ENCODE data around the gene CRELD1. TPM values are rescaled to one million over a fixed set of nuclear protein-coding genes. Genes with fewer than 3 reads are reported as not detected.

CRELD1 gene
- polyA plus RNA-seq, 1 of the 3 experiments (the other 2 are of a cell fraction) = 77.6 TPM

DNA sequence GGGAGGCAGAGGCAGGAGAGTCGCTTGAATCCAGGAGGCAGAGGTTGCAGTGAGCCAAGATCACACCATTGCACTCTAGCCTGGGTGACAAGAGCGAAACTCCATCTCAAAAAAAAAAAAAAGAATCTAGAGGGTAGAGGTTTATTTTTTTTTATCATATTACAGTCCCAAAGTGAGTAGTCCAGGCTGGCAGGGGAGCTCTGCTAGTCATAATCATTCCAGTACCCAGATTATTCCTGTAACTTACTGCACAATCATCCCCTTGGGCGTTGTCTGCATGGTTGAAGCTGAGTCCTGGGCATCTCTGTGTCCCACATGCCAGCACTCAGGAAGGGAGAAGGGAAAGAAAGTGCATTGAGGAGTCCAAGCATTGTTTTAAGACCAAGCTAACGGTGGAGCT, 8.5 kb downstream of the CRELD1 start (continued):
- TF ChIP-seq NFIC (IDR thresholded peaks at IDR 0.05; ENCODE audit: borderline replicate concordance) = no peak
- TF ChIP-seq CHD2 (IDR thresholded peaks at IDR 0.05; ENCODE audit: low read length, partially characterized antibody) = no peak
- TF ChIP-seq, protein P1, sequence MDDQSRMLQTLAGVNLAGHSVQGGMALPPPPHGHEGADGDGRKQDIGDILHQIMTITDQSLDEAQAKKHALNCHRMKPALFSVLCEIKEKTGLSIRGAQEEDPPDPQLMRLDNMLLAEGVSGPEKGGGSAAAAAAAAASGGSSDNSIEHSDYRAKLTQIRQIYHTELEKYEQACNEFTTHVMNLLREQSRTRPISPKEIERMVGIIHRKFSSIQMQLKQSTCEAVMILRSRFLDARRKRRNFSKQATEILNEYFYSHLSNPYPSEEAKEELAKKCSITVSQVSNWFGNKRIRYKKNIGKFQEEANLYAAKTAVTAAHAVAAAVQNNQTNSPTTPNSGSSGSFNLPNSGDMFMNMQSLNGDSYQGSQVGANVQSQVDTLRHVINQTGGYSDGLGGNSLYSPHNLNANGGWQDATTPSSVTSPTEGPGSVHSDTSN (IDR thresholded peaks at IDR 0.05) = no peak
- TF ChIP-seq RAD21 (IDR thresholded peaks at IDR 0.05; ENCODE audit: low read length) = no peak
- TF ChIP-seq, protein P2, sequence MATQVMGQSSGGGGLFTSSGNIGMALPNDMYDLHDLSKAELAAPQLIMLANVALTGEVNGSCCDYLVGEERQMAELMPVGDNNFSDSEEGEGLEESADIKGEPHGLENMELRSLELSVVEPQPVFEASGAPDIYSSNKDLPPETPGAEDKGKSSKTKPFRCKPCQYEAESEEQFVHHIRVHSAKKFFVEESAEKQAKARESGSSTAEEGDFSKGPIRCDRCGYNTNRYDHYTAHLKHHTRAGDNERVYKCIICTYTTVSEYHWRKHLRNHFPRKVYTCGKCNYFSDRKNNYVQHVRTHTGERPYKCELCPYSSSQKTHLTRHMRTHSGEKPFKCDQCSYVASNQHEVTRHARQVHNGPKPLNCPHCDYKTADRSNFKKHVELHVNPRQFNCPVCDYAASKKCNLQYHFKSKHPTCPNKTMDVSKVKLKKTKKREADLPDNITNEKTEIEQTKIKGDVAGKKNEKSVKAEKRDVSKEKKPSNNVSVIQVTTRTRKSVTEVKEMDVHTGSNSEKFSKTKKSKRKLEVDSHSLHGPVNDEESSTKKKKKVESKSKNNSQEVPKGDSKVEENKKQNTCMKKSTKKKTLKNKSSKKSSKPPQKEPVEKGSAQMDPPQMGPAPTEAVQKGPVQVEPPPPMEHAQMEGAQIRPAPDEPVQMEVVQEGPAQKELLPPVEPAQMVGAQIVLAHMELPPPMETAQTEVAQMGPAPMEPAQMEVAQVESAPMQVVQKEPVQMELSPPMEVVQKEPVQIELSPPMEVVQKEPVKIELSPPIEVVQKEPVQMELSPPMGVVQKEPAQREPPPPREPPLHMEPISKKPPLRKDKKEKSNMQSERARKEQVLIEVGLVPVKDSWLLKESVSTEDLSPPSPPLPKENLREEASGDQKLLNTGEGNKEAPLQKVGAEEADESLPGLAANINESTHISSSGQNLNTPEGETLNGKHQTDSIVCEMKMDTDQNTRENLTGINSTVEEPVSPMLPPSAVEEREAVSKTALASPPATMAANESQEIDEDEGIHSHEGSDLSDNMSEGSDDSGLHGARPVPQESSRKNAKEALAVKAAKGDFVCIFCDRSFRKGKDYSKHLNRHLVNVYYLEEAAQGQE (IDR thresholded peaks at IDR 0.05; ENCODE audit: low read depth, low read length) = no peak

DNA sequence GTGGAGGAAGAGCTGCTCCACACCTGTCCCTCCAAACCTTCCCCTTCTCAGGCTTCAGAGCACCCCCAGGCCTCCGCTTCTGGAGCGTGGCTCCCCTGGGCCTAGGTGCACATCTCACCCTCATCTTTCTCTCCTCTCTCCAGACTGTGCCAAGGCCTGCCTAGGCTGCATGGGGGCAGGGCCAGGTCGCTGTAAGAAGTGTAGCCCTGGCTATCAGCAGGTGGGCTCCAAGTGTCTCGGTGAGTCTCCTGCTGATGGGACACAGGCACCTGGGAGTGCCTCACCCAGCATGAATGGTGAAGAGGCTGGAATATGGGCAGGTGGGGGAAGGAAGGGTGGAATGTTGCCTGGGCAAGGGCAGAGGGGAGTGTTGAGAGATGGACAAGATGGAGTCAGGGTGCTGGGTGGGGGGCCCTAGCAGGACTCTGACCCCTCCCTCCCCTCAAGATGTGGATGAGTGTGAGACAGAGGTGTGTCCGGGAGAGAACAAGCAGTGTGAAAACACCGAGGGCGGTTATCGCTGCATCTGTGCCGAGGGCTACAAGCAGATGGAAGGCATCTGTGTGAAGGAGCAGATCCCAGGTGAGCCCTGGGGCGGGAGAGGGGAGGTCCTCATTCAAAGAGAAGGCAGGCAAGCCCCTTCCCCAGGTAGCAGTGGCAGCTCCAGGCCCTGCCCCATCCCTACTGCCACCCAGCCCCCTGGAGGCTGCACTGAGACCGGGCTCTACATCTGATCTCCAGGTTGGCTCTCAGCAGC, 9.5 kb downstream of the CRELD1 start:
- no peak overlapping the region for H3K4me3 ChIP-seq (ENCODE audit: low read depth in 2 of 2, low read length in 1 of 2)
- H3K4me1 ChIP-seq (ENCODE audit: control insufficient read depth in 1 of 2, insufficient read depth in 2 of 2, low read depth in 1 of 2, low read length in 1 of 2) = peaks cover 0 to 5% of the 10 kb centered on the region in 2 experiments; a peak in 1 of 4 replicates
- H3F3A ChIP-seq (replicated peaks; ENCODE audit: insufficient read depth) = peaks cover 2% of the 10 kb centered on the region
- POLR2A ChIA-PET = interaction anchor here (6.8 kb wide), 1 partner anchor 9 kb away, joined by 58 read pairs; the partner anchor contains the start of gene CRELD1
- H3K9ac ChIP-seq = no peak overlapping the region
- 91% methylated on average over 11 of the region's 11 CpGs for WGBS (ENCODE audit: low lambda C conversion rate)
- DNase-seq = no peak
- CTCF ChIA-PET = interaction anchor here (3.8 kb wide), 1 partner anchor 10 kb away, joined by 21 read pairs; the partner anchor contains the start of gene CRELD1
- no peak overlapping the region for H3K4me2 ChIP-seq
- H3K9me3 ChIP-seq = no peaks in the 10 kb centered on the region
- no peaks in the 10 kb centered on the region for H4K20me1 ChIP-seq (ENCODE audit: insufficient read depth)
- peaks cover 0 to 12% of the 10 kb centered on the region in 2 experiments for H3K36me3 ChIP-seq (replicated peaks in 1 of 2; ENCODE audit: control insufficient read depth in 1 of 2, insufficient read depth in 2 of 2, low read length in 1 of 2)
- no peak overlapping the region; a peak in 1 of 4 replicates for H3K27ac ChIP-seq (ENCODE audit: low read depth in 2 of 2, low read length in 1 of 2)
- no peak overlapping the region for H2AFZ ChIP-seq (ENCODE audit: low read depth)
- no peaks in the 10 kb centered on the region for H3K9me2 ChIP-seq
- no peaks in the 10 kb centered on the region for H3K79me2 ChIP-seq (ENCODE audit: insufficient read depth)
- no peaks in the 10 kb centered on the region for H3K27me3 ChIP-seq (ENCODE audit: insufficient read depth)
- TF ChIP-seq, protein P3, sequence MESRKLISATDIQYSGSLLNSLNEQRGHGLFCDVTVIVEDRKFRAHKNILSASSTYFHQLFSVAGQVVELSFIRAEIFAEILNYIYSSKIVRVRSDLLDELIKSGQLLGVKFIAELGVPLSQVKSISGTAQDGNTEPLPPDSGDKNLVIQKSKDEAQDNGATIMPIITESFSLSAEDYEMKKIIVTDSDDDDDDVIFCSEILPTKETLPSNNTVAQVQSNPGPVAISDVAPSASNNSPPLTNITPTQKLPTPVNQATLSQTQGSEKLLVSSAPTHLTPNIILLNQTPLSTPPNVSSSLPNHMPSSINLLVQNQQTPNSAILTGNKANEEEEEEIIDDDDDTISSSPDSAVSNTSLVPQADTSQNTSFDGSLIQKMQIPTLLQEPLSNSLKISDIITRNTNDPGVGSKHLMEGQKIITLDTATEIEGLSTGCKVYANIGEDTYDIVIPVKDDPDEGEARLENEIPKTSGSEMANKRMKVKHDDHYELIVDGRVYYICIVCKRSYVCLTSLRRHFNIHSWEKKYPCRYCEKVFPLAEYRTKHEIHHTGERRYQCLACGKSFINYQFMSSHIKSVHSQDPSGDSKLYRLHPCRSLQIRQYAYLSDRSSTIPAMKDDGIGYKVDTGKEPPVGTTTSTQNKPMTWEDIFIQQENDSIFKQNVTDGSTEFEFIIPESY (IDR thresholded peaks at IDR 0.05; ENCODE audit: borderline replicate concordance, low read depth) = no peak
- TF ChIP-seq, protein P4, sequence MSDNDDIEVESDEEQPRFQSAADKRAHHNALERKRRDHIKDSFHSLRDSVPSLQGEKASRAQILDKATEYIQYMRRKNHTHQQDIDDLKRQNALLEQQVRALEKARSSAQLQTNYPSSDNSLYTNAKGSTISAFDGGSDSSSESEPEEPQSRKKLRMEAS (IDR thresholded peaks at IDR 0.05; ENCODE audit: low read depth) = no peak
- no peak for TF ChIP-seq FOXJ3 (CRISPR knock-in tag; IDR thresholded peaks at IDR 0.05)
- TF ChIP-seq RFX5 (IDR thresholded peaks at IDR 0.05; ENCODE audit: low read length) = no peak
- no peak for TF ChIP-seq NFIC (IDR thresholded peaks at IDR 0.05; ENCODE audit: borderline replicate concordance)
- TF ChIP-seq MXI1 (IDR thresholded peaks at IDR 0.05; ENCODE audit: low read depth, low read length) = no peak
- no peak for TF ChIP-seq POLR2AphosphoS5 (IDR thresholded peaks at IDR 0.05; ENCODE audit: low read depth, low read length)
- TF ChIP-seq JUND (IDR thresholded peaks at IDR 0.05) = no peak
- TF ChIP-seq TEAD4 (IDR thresholded peaks at IDR 0.05; ENCODE audit: borderline replicate concordance, insufficient read depth) = no peak
- no peak for TF ChIP-seq RXRA (IDR thresholded peaks at IDR 0.05; ENCODE audit: borderline replicate concordance, low read depth)
- TF ChIP-seq TCF12 (IDR thresholded peaks at IDR 0.05) = no peak
- TF ChIP-seq CHD2 (IDR thresholded peaks at IDR 0.05; ENCODE audit: low read length, partially characterized antibody) = no peak
- TF ChIP-seq, protein P5, sequence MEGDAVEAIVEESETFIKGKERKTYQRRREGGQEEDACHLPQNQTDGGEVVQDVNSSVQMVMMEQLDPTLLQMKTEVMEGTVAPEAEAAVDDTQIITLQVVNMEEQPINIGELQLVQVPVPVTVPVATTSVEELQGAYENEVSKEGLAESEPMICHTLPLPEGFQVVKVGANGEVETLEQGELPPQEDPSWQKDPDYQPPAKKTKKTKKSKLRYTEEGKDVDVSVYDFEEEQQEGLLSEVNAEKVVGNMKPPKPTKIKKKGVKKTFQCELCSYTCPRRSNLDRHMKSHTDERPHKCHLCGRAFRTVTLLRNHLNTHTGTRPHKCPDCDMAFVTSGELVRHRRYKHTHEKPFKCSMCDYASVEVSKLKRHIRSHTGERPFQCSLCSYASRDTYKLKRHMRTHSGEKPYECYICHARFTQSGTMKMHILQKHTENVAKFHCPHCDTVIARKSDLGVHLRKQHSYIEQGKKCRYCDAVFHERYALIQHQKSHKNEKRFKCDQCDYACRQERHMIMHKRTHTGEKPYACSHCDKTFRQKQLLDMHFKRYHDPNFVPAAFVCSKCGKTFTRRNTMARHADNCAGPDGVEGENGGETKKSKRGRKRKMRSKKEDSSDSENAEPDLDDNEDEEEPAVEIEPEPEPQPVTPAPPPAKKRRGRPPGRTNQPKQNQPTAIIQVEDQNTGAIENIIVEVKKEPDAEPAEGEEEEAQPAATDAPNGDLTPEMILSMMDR (IDR thresholded peaks at IDR 0.05) = no peak
- no peak for TF ChIP-seq SIN3A (IDR thresholded peaks at IDR 0.05; ENCODE audit: borderline replicate concordance, low read depth, low read length)
- TF ChIP-seq, protein P6, sequence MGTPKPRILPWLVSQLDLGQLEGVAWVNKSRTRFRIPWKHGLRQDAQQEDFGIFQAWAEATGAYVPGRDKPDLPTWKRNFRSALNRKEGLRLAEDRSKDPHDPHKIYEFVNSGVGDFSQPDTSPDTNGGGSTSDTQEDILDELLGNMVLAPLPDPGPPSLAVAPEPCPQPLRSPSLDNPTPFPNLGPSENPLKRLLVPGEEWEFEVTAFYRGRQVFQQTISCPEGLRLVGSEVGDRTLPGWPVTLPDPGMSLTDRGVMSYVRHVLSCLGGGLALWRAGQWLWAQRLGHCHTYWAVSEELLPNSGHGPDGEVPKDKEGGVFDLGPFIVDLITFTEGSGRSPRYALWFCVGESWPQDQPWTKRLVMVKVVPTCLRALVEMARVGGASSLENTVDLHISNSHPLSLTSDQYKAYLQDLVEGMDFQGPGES (IDR thresholded peaks at IDR 0.05; ENCODE audit: low read depth, low read length) = no peak
- no peak for TF ChIP-seq FOSL2 (IDR thresholded peaks at IDR 0.05; ENCODE audit: borderline replicate concordance, low read depth)
